T-cell (primary cell): ENCODE data around the gene KDM2A. TPM values are rescaled to one million over a fixed set of nuclear protein-coding genes. Genes with fewer than 3 reads are reported as not detected.
A peak's percentile ranks its signal among the peaks of the same experiment; 100 is the strongest.

Source experiments
- ATAC-seq, 4 experiments: fragments of 200-7000 bp in 3 of 4; fragments of 150-1000 bp in 1 of 4; cut with Tn5 transposase; replicated peaks in 1 of 4; 1 replicate in 3 of 4; 2 replicates in 1 of 4; pipeline ENCODE4 v1.10.0; 2021; ENCODE audit warnings: moderate library complexity in 3 of 4, mild to moderate bottlenecking in 2 of 4, moderate number of reproducible peaks in 1 of 4
- CTCF ChIA-PET, 2 donors: fragments of 300-600 bp; sonication (Branson Sonifier 250); formaldehyde crosslinking; loops; one replicate each; lab custom pipeline; 2022; ENCODE audit warnings: antibody characterized with exemption in 2 of 2; lab: Charles Lee
- POLR2A ChIA-PET, 2 donors: fragments of 300-600 bp; sonication (Branson Sonifier 250); formaldehyde crosslinking; loops; one replicate each; lab custom pipeline; 2022; ENCODE audit warnings: antibody characterized with exemption in 2 of 2; lab: Charles Lee
- DNase-seq, 35 experiments: peaks; one replicate each; pipeline versions ENCODE4 v3.0.0 to v3.0.0-alpha.2; 2013 to 2023
- H3K27ac ChIP-seq: one replicate; pipeline ENCODE4 v1.5.1; 2013; ENCODE audit warnings: low read length
- H3K27me3 ChIP-seq, 2 experiments: replicated peaks in 1 of 2; 1 replicate in 1 of 2; 2 replicates in 1 of 2; pipeline versions ENCODE4 v1.6.1 to v1.7.0; 2013; ENCODE audit warnings: low read length in 1 of 2, mixed read lengths in 1 of 2; ENCODE audit not compliant: control insufficient read depth in 2 of 2, insufficient read depth in 2 of 2; ENCODE audit errors: extremely low read depth in 1 of 2
- H3K36me3 ChIP-seq, 2 donors: 1 replicate in 1 of 2; 2 replicates in 1 of 2; pipeline versions ENCODE4 v1.6.1 to v1.7.0; 2013; ENCODE audit warnings: low read length in 1 of 2; ENCODE audit not compliant: control insufficient read depth in 2 of 2, insufficient read depth in 1 of 2; ENCODE audit errors: extremely low read depth in 1 of 2
- H3K4me1 ChIP-seq, 2 experiments: 1 replicate in 1 of 2; 2 replicates in 1 of 2; pipeline versions ENCODE4 v1.6.1 to v1.7.0; 2013; ENCODE audit warnings: low read length in 2 of 2, mixed read lengths in 1 of 2; ENCODE audit not compliant: insufficient read depth in 2 of 2, control insufficient read depth in 1 of 2; ENCODE audit errors: extremely low read depth in 1 of 2
- H3K4me3 ChIP-seq, 2 donors: 1 replicate in 1 of 2; 2 replicates in 1 of 2; pipeline versions ENCODE4 v1.5.1 to v1.7.0; 2013; ENCODE audit warnings: mild to moderate bottlenecking in 2 of 2, low read length in 1 of 2, moderate library complexity in 1 of 2; ENCODE audit not compliant: control insufficient read depth in 1 of 2; ENCODE audit errors: extremely low read depth in 1 of 2
- H3K9me3 ChIP-seq: 2 replicates; pipeline ENCODE4 v1.7.0; 2013
- H3K27ac Mint-ChIP-seq, 2 donors: one replicate each; pipeline ENCODE4 v1.8.0; 2020 to 2021; ENCODE audit warnings: mild to moderate bottlenecking in 2 of 2, mixed read lengths in 2 of 2
- H3K27me3 Mint-ChIP-seq, 2 donors: one replicate each; pipeline ENCODE4 v1.8.0; 2021 to 2022; ENCODE audit warnings: mixed read lengths in 2 of 2
- H3K36me3 Mint-ChIP-seq: one replicate; pipeline ENCODE4 v1.8.0; 2021; ENCODE audit warnings: mixed read lengths
- H3K4me1 Mint-ChIP-seq, 3 donors: one replicate each; pipeline ENCODE4 v1.8.0; 2020 to 2022; ENCODE audit warnings: mixed read lengths in 3 of 3, mild to moderate bottlenecking in 1 of 3
- H3K4me3 Mint-ChIP-seq, 3 donors: one replicate each; pipeline ENCODE4 v1.8.0; 2020 to 2022; ENCODE audit warnings: mild to moderate bottlenecking in 3 of 3, mixed read lengths in 3 of 3, moderate library complexity in 3 of 3
- H3K9me3 Mint-ChIP-seq, 3 donors: one replicate each; pipeline ENCODE4 v1.8.0; 2020 to 2022; ENCODE audit warnings: mixed read lengths in 3 of 3
- WGBS: methylation state at CpG from one replicate; pipeline ENCODE4 v1.1.5; 2013; ENCODE audit warnings: missing lambda C conversion rate; ENCODE audit not compliant: insufficient coverage; 5-methylcytosine and 5-hydroxymethylcytosine counted together
- total RNA-seq, 35 experiments: library from RNA in 6 of 35; stranded (reverse) in 6 of 35; fragments of 120-200 nt in 1 of 35; gene quantifications; one replicate each; pipeline versions ENCODE4 v1.2.1 to v1.2.4 and lab custom pipeline; 2013 to 2026

KDM2A gene
- total RNA-seq, 5 donors from 2014 or later (not counting 1 experiment from before 2014, with no cell fraction given) = 157 to 333 (median 178) TPM

GRCh38 chr11:67098799-67099429 lies 20.1 kb upstream of the KDM2A start:
- Histone ChIP-seq H3K4me1 (peaks cover 8 to 19% of the 10 kb centered on the region in 2 experiments), H3K27me3 (no peaks in the 10 kb centered on the region), H3K27ac (no peak overlapping the region), H3K4me3 (no peak overlapping the region), H3K9me3 (no peaks in the 10 kb centered on the region), H3K36me3 (no peaks in the 10 kb centered on the region)
- peaks cover 18 to 30% (median 23%) of the 10 kb centered on the region in 3 donors for H3K4me1 Mint-ChIP-seq
- no peak overlapping the region for H3K4me3 Mint-ChIP-seq
- POLR2A ChIA-PET = no interaction called here
- H3K27me3 Mint-ChIP-seq = no peaks in the 10 kb centered on the region
- H3K36me3 Mint-ChIP-seq = no peaks in the 10 kb centered on the region
- H3K27ac Mint-ChIP-seq = peak overlapping the region; percentile 72 to 85
- CTCF ChIA-PET = interaction anchor here in 1 of 2 donors (0.6 kb wide), 1 partner anchor 15 kb away, joined by 4 read pairs; no protein-coding TSS in a partner anchor
- 88% methylated on average over 3 of the region's 6 CpGs for WGBS
- ATAC-seq = no peak
- H3K9me3 Mint-ChIP-seq = no peaks in the 10 kb centered on the region
- DNase-seq = no peak

- ChIA-PET POLR2A (no interaction called here), CTCF (no interaction called here)
- Histone ChIP-seq H3K4me1 (peaks cover 11 to 28% of the 10 kb centered on the region in 2 experiments), H3K27me3 (no peaks in the 10 kb centered on the region), H3K36me3 (no peaks in the 10 kb centered on the region), H3K27ac (no peak overlapping the region), H3K9me3 (no peaks in the 10 kb centered on the region), H3K4me3 (no peak overlapping the region)
- 85% methylated on average over 5 of the region's 6 CpGs for WGBS
- ATAC-seq = peak in 1 of 4 experiments; percentile 19
- H3K4me1 Mint-ChIP-seq = peaks cover 27 to 40% (median 31%) of the 10 kb centered on the region in 3 donors
- H3K36me3 Mint-ChIP-seq = no peaks in the 10 kb centered on the region
- no peak for DNase-seq
- H3K4me3 Mint-ChIP-seq = no peak overlapping the region
- H3K27me3 Mint-ChIP-seq = no peaks in the 10 kb centered on the region
- peak overlapping the region; percentile 82 to 85 for H3K27ac Mint-ChIP-seq
- no peaks in the 10 kb centered on the region for H3K9me3 Mint-ChIP-seq
These were observed 19.2 kb upstream of the KDM2A start for GRCh38 chr11:67099831-67100324.

- Mint-ChIP-seq H3K27me3 (no peaks in the 10 kb centered on the region), H3K4me3 (peak overlapping the region in 1 of 3 donors; percentile 68), H3K27ac (peak overlapping the region in 1 of 2 donors; percentile 50), H3K36me3 (no peaks in the 10 kb centered on the region), H3K4me1 (peaks cover 28 to 46% (median 31%) of the 10 kb centered on the region in 3 donors), H3K9me3 (no peaks in the 10 kb centered on the region)
- H3K27me3 ChIP-seq = no peaks in the 10 kb centered on the region
- WGBS = 75% methylated on average over 2 of the region's 8 CpGs
- H3K27ac ChIP-seq = no peak overlapping the region
- H3K9me3 ChIP-seq = no peaks in the 10 kb centered on the region
- H3K4me3 ChIP-seq = no peak overlapping the region
- H3K36me3 ChIP-seq = no peaks in the 10 kb centered on the region
- ChIA-PET CTCF (interaction anchor here in 1 of 2 donors (0.6 to 0.7 kb wide), 2 partner anchors 212 to 1040 kb away, joined by 3 to 4 read pairs; no protein-coding TSS in a partner anchor), POLR2A (no interaction called here)
- DNase-seq (no peak), ATAC-seq (no peak)
- peaks cover 11 to 30% of the 10 kb centered on the region in 2 experiments for H3K4me1 ChIP-seq
These were observed 16.4 kb upstream of the KDM2A start for GRCh38 chr11:67102664-67103063.

GRCh38 chr11:67105964-67106363 lies 13.1 kb upstream of the KDM2A start:
- ATAC-seq = no peak
- H3K27me3 Mint-ChIP-seq = no peaks in the 10 kb centered on the region
- ChIA-PET CTCF (no interaction called here), POLR2A (interaction anchor here in 1 of 2 donors (0.6 kb wide), 1 partner anchor 377 kb away, joined by 9 read pairs; no protein-coding TSS in a partner anchor)
- H3K36me3 ChIP-seq = no peaks in the 10 kb centered on the region
- no peaks in the 10 kb centered on the region for H3K36me3 Mint-ChIP-seq
- 100% methylated on average over 1 of the region's 2 CpGs for WGBS
- no peak overlapping the region for H3K27ac Mint-ChIP-seq
- peaks cover 18 to 37% (median 18%) of the 10 kb centered on the region in 3 donors for H3K4me1 Mint-ChIP-seq
- peaks cover 6 to 22% of the 10 kb centered on the region in 2 experiments for H3K4me1 ChIP-seq
- H3K4me3 ChIP-seq = no peak overlapping the region
- peak overlapping the region in 1 of 3 donors; percentile 68 for H3K4me3 Mint-ChIP-seq
- H3K9me3 ChIP-seq = no peaks in the 10 kb centered on the region
- no peak overlapping the region for H3K27ac ChIP-seq
- no peaks in the 10 kb centered on the region for H3K27me3 ChIP-seq
- no peak for DNase-seq
- no peaks in the 10 kb centered on the region for H3K9me3 Mint-ChIP-seq

GRCh38 chr11:67111261-67111660 lies 7.8 kb upstream of the KDM2A start:
- Mint-ChIP-seq H3K9me3 (no peaks in the 10 kb centered on the region), H3K36me3 (no peaks in the 10 kb centered on the region), H3K4me1 (peaks cover 7 to 13% (median 10%) of the 10 kb centered on the region in 3 donors), H3K27me3 (no peaks in the 10 kb centered on the region), H3K27ac (no peak overlapping the region), H3K4me3 (no peak overlapping the region)
- Histone ChIP-seq H3K9me3 (no peaks in the 10 kb centered on the region), H3K27ac (no peak overlapping the region), H3K4me3 (no peak overlapping the region), H3K27me3 (no peaks in the 10 kb centered on the region), H3K4me1 (peaks cover 5 to 18% of the 10 kb centered on the region in 2 experiments), H3K36me3 (no peaks in the 10 kb centered on the region)
- POLR2A ChIA-PET = no interaction called here
- no CpG with 5 or more reads among the region's 1 CpG for WGBS
- CTCF ChIA-PET = interaction anchor here in 1 of 2 donors (0.5 kb wide), 1 partner anchor 14 kb away, joined by 9 read pairs; no protein-coding TSS in a partner anchor
- DNase-seq = no peak
- ATAC-seq = no peak

GRCh38 chr11:67113231-67113721 lies 5.8 kb upstream of the KDM2A start:
- peak in 21 of 35 experiments; percentile 4 to 49 (median 21) for DNase-seq
- POLR2A ChIA-PET = interaction anchor here in 1 of 2 donors (0.5 to 0.9 kb wide), 4 partner anchors 17 to 202 kb away, joined by 3 to 5 read pairs (median 4); no protein-coding TSS in a partner anchor
- peak overlapping the region; percentile 79 to 80 for H3K27ac Mint-ChIP-seq

More at GRCh38 chr11:67113231-67113721, 5.8 kb upstream of the KDM2A start:
- Mint-ChIP-seq H3K4me3 (peak overlapping the region in 1 of 3 donors; percentile 49), H3K9me3 (no peaks in the 10 kb centered on the region), H3K4me1 (peaks cover 17 to 20% (median 18%) of the 10 kb centered on the region in 3 donors), H3K27me3 (no peaks in the 10 kb centered on the region), H3K36me3 (no peaks in the 10 kb centered on the region)
- H3K36me3 ChIP-seq = no peaks in the 10 kb centered on the region
- no peak overlapping the region for H3K4me3 ChIP-seq
- no peaks in the 10 kb centered on the region for H3K9me3 ChIP-seq
- CTCF ChIA-PET = interaction anchor here in 1 of 2 donors (0.7 to 1.3 kb wide), 2 partner anchors 8 to 276 kb away, joined by 3 read pairs; no protein-coding TSS in a partner anchor
- H3K4me1 ChIP-seq = peaks cover 12 to 22% of the 10 kb centered on the region in 2 experiments
- H3K27me3 ChIP-seq = no peaks in the 10 kb centered on the region
- peak; percentile 24 to 63 (median 33) for ATAC-seq
- 84% methylated on average over 4 of the region's 5 CpGs for WGBS
- peak overlapping the region; percentile 0 for H3K27ac ChIP-seq
